K562 (cell line): ENCODE measurements around the gene IL34. TPM values are rescaled to one million over a fixed set of nuclear protein-coding genes. Genes with fewer than 3 reads are reported as not detected.

ENCODE experiments used
- ATAC-seq: fragments of 200-7000 bp; cut with Tn5 transposase; 3 replicates; pipeline ENCODE4 v1.9.1; 2020; ENCODE audit warnings: moderate library complexity
- BruUV-seq: library from RNA; stranded (reverse); fragments of 400-500 nt; replicated peaks from 2 replicates; lab custom pipeline; 2021; lab: Mats Ljungman, UMichigan
- CTCF ChIA-PET: fragments of 300-600 bp; formaldehyde crosslinking; extraction: SDS; loops from one replicate; lab custom pipeline; 2021; ENCODE audit warnings: low intra/inter-chr PET ratio; lab: Yijun Ruan, JAX
- POLR2A ChIA-PET: fragments of 300-600, 350-650 bp; sonication (Branson Sonifier 250); formaldehyde crosslinking; extraction: SDS; loops from one replicate; lab custom pipeline; 2021; ENCODE audit warnings: antibody characterized with exemption, inconsistent platforms; lab: Yijun Ruan, JAX
- DNase-seq, 4 experiments: peaks; one replicate each; pipeline versions ENCODE4 v3.0.0 to v3.0.0-alpha.2; 2011 to 2018; ENCODE audit warnings: low spot score in 3 of 4, mixed read lengths in 3 of 4; ENCODE audit errors: extremely low read depth in 1 of 4
- FAIRE-seq: peaks from 2 replicates; lab custom pipeline; 2011; peaks lifted over from hg19 to GRCh38; lab: Jason Lieb, UNC
- H2AFZ ChIP-seq: 2 replicates; pipeline ENCODE4 v1.6.0; 2011; ENCODE audit warnings: low read depth, low read length, control low read depth, inconsistent platforms
- H3K27ac ChIP-seq: fragments of 200-600 bp; 3 replicates; pipeline ENCODE4 v1.8.0; 2011; ENCODE audit warnings: low read depth, mild to moderate bottlenecking, control low read depth, inconsistent platforms, low read length, moderate library complexity, mixed read lengths; ENCODE audit errors: extremely low read depth
- H3K27me3 ChIP-seq, 2 experiments: fragments of 300-600 bp in 1 of 2; 2 replicates in 1 of 2; 3 replicates in 1 of 2; pipeline versions ENCODE4 v1.6.0 to v1.8.0; 2011; ENCODE audit warnings: inconsistent platforms in 2 of 2, low read length in 2 of 2, mild to moderate bottlenecking in 1 of 2, mixed read lengths in 1 of 2, moderate library complexity in 1 of 2; ENCODE audit not compliant: control insufficient read depth in 2 of 2, insufficient read depth in 2 of 2
- H3K36me3 ChIP-seq: fragments of 300-600 bp; 3 replicates; pipeline ENCODE4 v1.8.0; 2011; ENCODE audit warnings: mild to moderate bottlenecking, low read length, inconsistent platforms; ENCODE audit not compliant: control insufficient read depth, insufficient read depth
- H3K4me1 ChIP-seq, 2 experiments: fragments of 200-600 bp in 1 of 2; replicated peaks in 1 of 2; 2 replicates in 1 of 2; 3 replicates in 1 of 2; pipeline versions ENCODE4 v1.5.1 to v1.8.0; 2011; ENCODE audit warnings: inconsistent platforms in 2 of 2, low read length in 2 of 2, mild to moderate bottlenecking in 1 of 2, mixed read lengths in 1 of 2, moderate library complexity in 1 of 2; ENCODE audit not compliant: control insufficient read depth in 2 of 2, insufficient read depth in 2 of 2
- H3K4me2 ChIP-seq: 2 replicates; pipeline ENCODE4 v1.6.1; 2011; ENCODE audit warnings: low read length, control low read depth, inconsistent platforms, mixed read lengths; ENCODE audit not compliant: insufficient read depth
- H3K4me3 ChIP-seq: fragments of 200-600 bp; sonication (generic), shearing (Covaris generic); 2 replicates; pipeline ENCODE4 v1.5.1; 2016; ENCODE audit warnings: control low read depth, inconsistent platforms
- H3K79me2 ChIP-seq: fragments of 200-600 bp; 3 replicates; pipeline ENCODE4 v1.8.0; 2011; ENCODE audit warnings: low read length, inconsistent platforms; ENCODE audit not compliant: control insufficient read depth, insufficient read depth
- H3K9ac ChIP-seq, 2 experiments: 2 replicates each; pipeline versions ENCODE4 v1.6.0 to v1.6.1; 2011; ENCODE audit warnings: low read depth in 2 of 2, low read length in 2 of 2, control low read depth in 1 of 2, inconsistent platforms in 1 of 2, mild to moderate bottlenecking in 1 of 2, mixed read lengths in 1 of 2; ENCODE audit not compliant: insufficient read depth in 1 of 2
- H3K9me1 ChIP-seq: one replicate; pipeline ENCODE4 v1.6.0; 2011; ENCODE audit warnings: inconsistent platforms, mild to moderate bottlenecking, low read length, moderate library complexity; ENCODE audit not compliant: control insufficient read depth, insufficient read depth
- H3K9me3 ChIP-seq: replicated peaks from 2 replicates; pipeline ENCODE4 v1.5.1; 2011; ENCODE audit warnings: low read depth, low read length, inconsistent platforms; ENCODE audit not compliant: control insufficient read depth, insufficient read depth
- H4K20me1 ChIP-seq: replicated peaks from 2 replicates; pipeline ENCODE4 v1.6.1; 2011; ENCODE audit warnings: low read length, inconsistent platforms, mixed read lengths; ENCODE audit not compliant: control insufficient read depth, insufficient read depth
- DEAF1 ChIP-seq: fragments of 450-650 bp; formaldehyde crosslinking; IDR thresholded peaks from 2 replicates; pipeline ENCODE4 v1.4.0; 2020; ENCODE audit warnings: mild to moderate bottlenecking, moderate library complexity
- MAX ChIP-seq: sonication (generic); formaldehyde crosslinking; IDR thresholded peaks from 2 replicates; pipeline ENCODE4 v1.9.0; 2022; ENCODE audit warnings: mild to moderate bottlenecking, missing genetic modification reagents
- MYNN ChIP-seq, 2 experiments: sonication (generic); formaldehyde crosslinking in 1 of 2; IDR thresholded peaks; 2 replicates each; pipeline versions ENCODE4 v1.5.0 to v1.6.1; 2016 to 2020; ENCODE audit warnings: antibody characterized with exemption in 1 of 2, missing genetic modification reagents in 1 of 2
- NFIC ChIP-seq: fragments of 450-650 bp; IDR thresholded peaks from 2 replicates; pipeline ENCODE4 v1.6.1; 2017; ENCODE audit warnings: mild to moderate bottlenecking, inconsistent platforms
- POLR2A ChIP-seq: fragments of 450-650 bp; conservative IDR thresholded peaks from 2 replicates; pipeline ENCODE4 v1.6.1; 2016
- RBFOX2 ChIP-seq: fragments of 200-400 bp; formaldehyde crosslinking; IDR thresholded peaks from 2 replicates; pipeline ENCODE4 v1.6.1; 2017; ENCODE audit warnings: low read depth, mild to moderate bottlenecking, low read length, moderate library complexity
- SUPT5H ChIP-seq: fragments of 450-650 bp; IDR thresholded peaks from 2 replicates; pipeline ENCODE4 v1.6.1; 2016
- VEZF1 ChIP-seq: fragments of 200-800 bp; sonication (Bioruptor generic); IDR thresholded peaks from 2 replicates; pipeline ENCODE4 v1.6.1; 2017; ENCODE audit warnings: missing genetic modification characterization, missing compliant biosample characterization
- ZEB2 ChIP-seq: fragments of 450-650 bp; IDR thresholded peaks from 2 replicates; pipeline ENCODE4 v1.6.1; 2016
- ZFX ChIP-seq: sonication (generic); formaldehyde crosslinking; IDR thresholded peaks from 2 replicates; pipeline ENCODE4 v1.8.0; 2022; ENCODE audit warnings: mild to moderate bottlenecking, missing genetic modification reagents, moderate library complexity
- ZKSCAN1 ChIP-seq: fragments of 150-350 bp; IDR thresholded peaks from 2 replicates; pipeline ENCODE4 v1.6.1; 2016; ENCODE audit warnings: low read depth, low read length
- WGBS: fragments of 100-300 bp; shearing (Covaris generic); methylation state at CpG from one replicate; pipeline ENCODE4 v1.1.6; 2016; ENCODE audit warnings: low coverage, mixed read lengths; ENCODE audit not compliant: insufficient coverage; ENCODE audit errors: missing lambda C conversion rate; 5-methylcytosine and 5-hydroxymethylcytosine counted together
- in situ Hi-C: fragments of 300-500 bp; cut with MboI; formaldehyde crosslinking; loops from 4 replicates; pipeline ENCODE4 v1.15.0; 2018; ENCODE audit warnings: inconsistent platforms, mixed read lengths
- intact Hi-C: fragments of 100-400 bp; cut with micrococcal nuclease; formaldehyde crosslinking; loops from 2 replicates; pipeline ENCODE4 v1.14.2; 2022
- polyA plus RNA-seq, 8 experiments: library from polyadenylated mRNA; depleted of rRNA in 4 of 8; stranded (reverse) in 5 of 8; unstranded in 3 of 8; fragments of >200 nt; fragmentation: Nextera tagmentation in 2 of 8; fragmentation: Illumina TruSeq in 1 of 8; extraction: Ambion mirVana in 2 of 8; extraction: Trizol in 1 of 8; gene quantifications; 2 replicates each; pipeline versions ENCODE4 v1.2.1 to v1.2.3, GENCODE V29; 2011 to 2014; ENCODE audit warnings: inconsistent platforms in 1 of 8, missing spikeins in 1 of 8
- total RNA-seq, 7 experiments: library from RNA; depleted of rRNA in 6 of 7; stranded (reverse); fragments of >200 nt in 6 of 7; fragmentation: Illumina TruSeq in 2 of 7; extraction: Trizol in 2 of 7; gene quantifications; 2 replicates each; pipeline versions ENCODE4 v1.2.1 to v1.2.3, GENCODE V29; 2011 to 2021; ENCODE audit warnings: low replicate concordance in 1 of 7

The IL34 gene
- total and polyA plus RNA-seq, 9 of the 15 experiments (the other 6 are each of a cell fraction or from before 2014, with no cell fraction given), result 0.07 to 0.18 (median 0.10) TPM; not detected in 6

GRCh38 chr16:70661534-70661917, 15.2 kb downstream of the IL34 start:
- ATAC-seq, result no peak
- TF ChIP-seq MYNN (IDR thresholded peaks at IDR 0.05), result 0 out of 2 replicates have a peak, but pooled peaks have one; percentile 35
- no peak for TF ChIP-seq MYNN (CRISPR knock-in tag; IDR thresholded peaks at IDR 0.05)
- TF ChIP-seq ZKSCAN1, result no peak
- Histone ChIP-seq H3K4me3 (no peak overlapping the region), H3K9me3 (no peaks in the 10 kb centered on the region), H3K36me3 (peaks cover 34% of the 10 kb centered on the region; the same call in 1 of the 3 replicates), H2AFZ (no peak overlapping the region), H3K9ac (no peak overlapping the region), H4K20me1 (no peaks in the 10 kb centered on the region), H3K4me2 (no peak overlapping the region), H3K4me1 (peaks cover 0 to 44% of the 10 kb centered on the region in 2 experiments; a peak in 2 of 5 replicates), H3K9me1 (no peaks in the 10 kb centered on the region), H3K27me3 (no peaks in the 10 kb centered on the region), H3K79me2 (no peaks in the 10 kb centered on the region), H3K27ac (no peak overlapping the region)
- no peak for FAIRE-seq
- WGBS, result 69% methylated on average over 14 of the region's 17 CpGs
- ChIA-PET CTCF (no interaction called here), POLR2A (interaction anchor here (0.6 to 0.9 kb wide), 3 partner anchors 13 to 52 kb away, joined by 3 read pairs; partner anchors contain the start of gene IL34)
- in situ Hi-C loops, result no loop called here
- intact Hi-C loops, result no loop called here
- no peak for DNase-seq
- BruUV-seq, result no TSS peak

- intact Hi-C loops, result no loop called here
- POLR2A ChIA-PET, result interaction anchor here (0.6 to 0.9 kb wide), 3 partner anchors 13 to 52 kb away, joined by 3 read pairs; partner anchors contain the start of gene IL34
- ATAC-seq (peak; percentile 15), DNase-seq (no peak), FAIRE-seq (no peak)
- Histone ChIP-seq H3K27ac (no peak overlapping the region), H3K9me1 (no peaks in the 10 kb centered on the region), H3K36me3 (peaks cover 40% of the 10 kb centered on the region; the same call in 2 of the 3 replicates), H4K20me1 (no peaks in the 10 kb centered on the region), H3K79me2 (no peaks in the 10 kb centered on the region), H3K4me3 (no peak overlapping the region), H2AFZ (no peak overlapping the region), H3K4me1 (peaks cover 0 to 38% of the 10 kb centered on the region in 2 experiments; a peak in 2 of 5 replicates), H3K4me2 (no peak overlapping the region), H3K9ac (no peak overlapping the region), H3K27me3 (no peaks in the 10 kb centered on the region), H3K9me3 (no peaks in the 10 kb centered on the region)
- 70% methylated on average over 20 of the region's 21 CpGs for WGBS
- BruUV-seq, result TSS peak; percentile 63
- CTCF ChIA-PET, result no interaction called here
- in situ Hi-C loops, result no loop called here
- TF ChIP-seq NFIC (0 out of 2 replicates have a peak, but pooled peaks have one; percentile 15), ZEB2 (no peak), VEZF1 (0 out of 2 replicates have a peak, but pooled peaks have one; percentile 6), MAX (CRISPR knock-in tag) (peak; percentile 19; the same call in 1 of the 2 replicates), ZFX (CRISPR knock-in tag) (no peak), DEAF1 (CRISPR knock-in tag) (no peak), POLR2A (0 out of 2 replicates have a peak, but pooled peaks have one; percentile 40), RBFOX2 (peak; percentile 44; the same call in 1 of the 2 replicates), SUPT5H (0 out of 2 replicates have a peak, but pooled peaks have one; percentile 47)
These were observed 15.7 kb downstream of the IL34 start for GRCh38 chr16:70661918-70662641.
